Liver (tissue), 9 donors: ENCODE results near the gene STK4. TPM values are rescaled to one million over a fixed set of nuclear protein-coding genes. Genes with fewer than 3 reads are reported as not detected.

Experiments
- DNase-seq: peaks from one replicate; pipeline ENCODE4 v3.0.0-alpha.2; 2017; ENCODE audit warnings: low spot score
- H3K27ac ChIP-seq, 2 donors: one replicate each; pipeline ENCODE4 v1.7.0; 2013; ENCODE audit warnings: inconsistent platforms in 2 of 2, low read length in 2 of 2, control low read depth in 1 of 2, low read depth in 1 of 2, mild to moderate bottlenecking in 1 of 2
- H3K27me3 ChIP-seq, 4 donors: one replicate each; pipeline versions ENCODE4 v1.6.1 to v1.7.0; 2013; ENCODE audit warnings: low read length in 3 of 4, inconsistent platforms in 1 of 4, mild to moderate bottlenecking in 1 of 4, moderate library complexity in 1 of 4; ENCODE audit not compliant: control insufficient read depth in 4 of 4, insufficient read depth in 4 of 4
- H3K36me3 ChIP-seq, 4 donors: one replicate each; pipeline versions ENCODE4 v1.6.1 to v1.7.0; 2013; ENCODE audit warnings: low read length in 3 of 4, mild to moderate bottlenecking in 3 of 4, low read depth in 1 of 4, moderate library complexity in 1 of 4; ENCODE audit not compliant: control insufficient read depth in 4 of 4, insufficient read depth in 3 of 4
- H3K4me1 ChIP-seq, 4 donors: one replicate each; pipeline versions ENCODE4 v1.6.1 to v1.7.0; 2013; ENCODE audit warnings: low read length in 3 of 4, mild to moderate bottlenecking in 3 of 4, moderate library complexity in 1 of 4; ENCODE audit not compliant: control insufficient read depth in 4 of 4, insufficient read depth in 4 of 4
- H3K4me3 ChIP-seq, 3 donors: one replicate each; pipeline versions ENCODE4 v1.6.1 to v1.7.0; 2013; ENCODE audit warnings: low read length in 3 of 3, control low read depth in 1 of 3, low read depth in 1 of 3, mild to moderate bottlenecking in 1 of 3
- H3K9ac ChIP-seq, 2 donors: one replicate each; pipeline ENCODE4 v1.7.0; 2013; ENCODE audit warnings: low read length in 2 of 2, mild to moderate bottlenecking in 2 of 2, moderate library complexity in 2 of 2, control low read depth in 1 of 2, low read depth in 1 of 2
- H3K9me3 ChIP-seq, 4 donors: one replicate each; pipeline versions ENCODE4 v1.6.1 to v1.7.0; 2013; ENCODE audit warnings: low read length in 3 of 4; ENCODE audit not compliant: control insufficient read depth in 4 of 4
- EGR1 ChIP-seq, 2 donors: IDR thresholded peaks; 2 replicates each; pipeline ENCODE4 v1.6.1; 2016 to 2018; ENCODE audit warnings: antibody characterized with exemption in 2 of 2, low read depth in 2 of 2
- FOXA1 ChIP-seq: IDR thresholded peaks from 2 replicates; pipeline ENCODE4 v1.6.1; 2016; ENCODE audit warnings: antibody characterized with exemption
- FOXA2 ChIP-seq: IDR thresholded peaks from 2 replicates; pipeline ENCODE4 v1.6.1; 2016; ENCODE audit warnings: antibody characterized with exemption
- GABPA ChIP-seq, 2 donors: IDR thresholded peaks in 1 of 2; conservative IDR thresholded peaks in 1 of 2; 2 replicates each; pipeline ENCODE4 v1.6.1; 2016; ENCODE audit warnings: antibody characterized with exemption in 2 of 2, mild to moderate bottlenecking in 1 of 2, moderate library complexity in 1 of 2
- HNF4A ChIP-seq, 2 donors: conservative IDR thresholded peaks; 2 replicates each; pipeline ENCODE4 v1.6.1; 2016; ENCODE audit warnings: antibody characterized with exemption in 2 of 2, mild to moderate bottlenecking in 2 of 2
- HNF4G ChIP-seq: IDR thresholded peaks from 2 replicates; pipeline ENCODE4 v1.6.1; 2016; ENCODE audit warnings: antibody characterized with exemption
- JUND ChIP-seq, 2 donors: IDR thresholded peaks; 2 replicates each; pipeline ENCODE4 v1.6.1; 2016; ENCODE audit warnings: antibody characterized with exemption in 2 of 2
- NR2F2 ChIP-seq: IDR thresholded peaks from 2 replicates; pipeline ENCODE4 v1.6.1; 2016; ENCODE audit warnings: antibody characterized with exemption
- RAD21 ChIP-seq, 2 donors: IDR thresholded peaks; 2 replicates each; pipeline ENCODE4 v1.6.1; 2016; ENCODE audit warnings: antibody characterized with exemption in 2 of 2, mild to moderate bottlenecking in 2 of 2
- RXRA ChIP-seq, 2 donors: IDR thresholded peaks; 2 replicates each; pipeline ENCODE4 v1.6.1; 2017 to 2018; ENCODE audit warnings: antibody characterized with exemption in 2 of 2, mild to moderate bottlenecking in 1 of 2
- SP1 ChIP-seq: IDR thresholded peaks from 2 replicates; pipeline ENCODE4 v1.6.1; 2018; ENCODE audit warnings: antibody characterized with exemption, mild to moderate bottlenecking
- TAF1 ChIP-seq: conservative IDR thresholded peaks from 2 replicates; pipeline ENCODE4 v1.6.1; 2016; ENCODE audit warnings: antibody characterized with exemption, mild to moderate bottlenecking
- YY1 ChIP-seq: IDR thresholded peaks from 2 replicates; pipeline ENCODE4 v1.6.1; 2016; ENCODE audit warnings: antibody characterized with exemption, mild to moderate bottlenecking
- WGBS: extraction: QIAGEN DNeasy Blood & Tissue Kit; methylation state at CpG from one replicate; pipeline ENCODE4 v1.1.7; 2013; 5-methylcytosine and 5-hydroxymethylcytosine counted together
- polyA plus RNA-seq, 2 donors: library from polyadenylated mRNA; stranded (reverse) in 1 of 2; unstranded in 1 of 2; fragments of 200-250 nt in 1 of 2; fragments of >200 nt in 1 of 2; fragmentation: Nextera tagmentation in 1 of 2; extraction: Ambion mirVana in 1 of 2; gene quantifications; one replicate each; pipeline versions ENCODE4 v1.2.1 to v1.2.3, GENCODE V29; 2013 to 2015
- total RNA-seq, 2 donors: library from RNA; depleted of rRNA; stranded (reverse); fragments of >200 nt; gene quantifications; one replicate each; pipeline ENCODE4 v1.2.3, GENCODE V29; 2014
- TF ChIP-seq, protein P1 (sequence below): fragments of 150-350 bp; IDR thresholded peaks from 2 replicates; pipeline ENCODE4 v1.5.1; 2017; ENCODE audit warnings: improper control_type of control experiment, low read depth, low read length; ENCODE audit not compliant: missing input control
- TF ChIP-seq, protein P2 (sequence below): IDR thresholded peaks from 2 replicates; pipeline ENCODE4 v1.6.1; 2016; ENCODE audit warnings: antibody characterized with exemption
- TF ChIP-seq, protein P3 (sequence below): IDR thresholded peaks from 2 replicates; pipeline ENCODE4 v1.6.1; 2016; ENCODE audit warnings: antibody characterized with exemption
- TF ChIP-seq, protein P4 (sequence below): IDR thresholded peaks from 2 replicates; pipeline ENCODE4 v1.6.1; 2016; ENCODE audit warnings: antibody characterized with exemption, mild to moderate bottlenecking
- TF ChIP-seq, protein P5 (sequence below): IDR thresholded peaks from 2 replicates; pipeline ENCODE4 v1.6.1; 2016; ENCODE audit warnings: antibody characterized with exemption
- donor health status: healthy.
- donor health status: healthy.
- donor health status: healthy.
- donor health status: healthy.
- donor health status: healthy.

The STK4 gene
- total and polyA plus RNA-seq, 4 donors = 3.7 to 20.8 (median 13.9) TPM

DNA sequence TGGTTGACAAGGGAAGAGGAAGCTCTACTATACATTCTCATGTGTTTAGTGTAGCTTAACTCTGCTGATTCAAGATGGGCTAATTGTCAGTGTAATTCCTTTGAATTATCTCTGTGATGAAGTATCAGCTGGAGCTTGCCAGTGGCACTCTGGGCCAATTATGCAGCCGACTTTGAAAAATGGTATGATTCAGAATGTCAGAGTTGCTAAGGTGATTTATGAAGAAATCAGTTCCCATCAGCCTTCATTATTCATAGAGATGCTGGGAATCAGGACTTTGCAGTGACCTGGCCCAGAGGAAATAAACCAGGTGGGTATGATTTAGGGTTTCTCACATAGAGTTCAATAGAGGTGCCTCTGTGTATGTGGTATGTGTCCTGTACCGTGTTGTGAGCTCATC is 101.2 kb downstream of the STK4 start:
- Histone ChIP-seq H3K9ac (no peak overlapping the region), H3K27ac (no peak overlapping the region), H3K36me3 (no peaks in the 10 kb centered on the region), H3K9me3 (no peaks in the 10 kb centered on the region), H3K4me1 (no peaks in the 10 kb centered on the region), H3K4me3 (no peak overlapping the region), H3K27me3 (no peaks in the 10 kb centered on the region)
- TF ChIP-seq, protein P1, sequence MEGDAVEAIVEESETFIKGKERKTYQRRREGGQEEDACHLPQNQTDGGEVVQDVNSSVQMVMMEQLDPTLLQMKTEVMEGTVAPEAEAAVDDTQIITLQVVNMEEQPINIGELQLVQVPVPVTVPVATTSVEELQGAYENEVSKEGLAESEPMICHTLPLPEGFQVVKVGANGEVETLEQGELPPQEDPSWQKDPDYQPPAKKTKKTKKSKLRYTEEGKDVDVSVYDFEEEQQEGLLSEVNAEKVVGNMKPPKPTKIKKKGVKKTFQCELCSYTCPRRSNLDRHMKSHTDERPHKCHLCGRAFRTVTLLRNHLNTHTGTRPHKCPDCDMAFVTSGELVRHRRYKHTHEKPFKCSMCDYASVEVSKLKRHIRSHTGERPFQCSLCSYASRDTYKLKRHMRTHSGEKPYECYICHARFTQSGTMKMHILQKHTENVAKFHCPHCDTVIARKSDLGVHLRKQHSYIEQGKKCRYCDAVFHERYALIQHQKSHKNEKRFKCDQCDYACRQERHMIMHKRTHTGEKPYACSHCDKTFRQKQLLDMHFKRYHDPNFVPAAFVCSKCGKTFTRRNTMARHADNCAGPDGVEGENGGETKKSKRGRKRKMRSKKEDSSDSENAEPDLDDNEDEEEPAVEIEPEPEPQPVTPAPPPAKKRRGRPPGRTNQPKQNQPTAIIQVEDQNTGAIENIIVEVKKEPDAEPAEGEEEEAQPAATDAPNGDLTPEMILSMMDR = no peak
- TF ChIP-seq, protein P2, sequence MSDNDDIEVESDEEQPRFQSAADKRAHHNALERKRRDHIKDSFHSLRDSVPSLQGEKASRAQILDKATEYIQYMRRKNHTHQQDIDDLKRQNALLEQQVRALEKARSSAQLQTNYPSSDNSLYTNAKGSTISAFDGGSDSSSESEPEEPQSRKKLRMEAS = no peak
- TF ChIP-seq HNF4G (no peak), HNF4A (conservative IDR thresholded peaks at IDR 0.05) (no peak), GABPA (IDR thresholded peaks at IDR 0.05 in 1 of 2, conservative IDR thresholded peaks at IDR 0.05 in 1 of 2) (no peak), FOXA1 (no peak), RAD21 (IDR thresholded peaks at IDR 0.05) (no peak), NR2F2 (no peak)
- TF ChIP-seq, protein P3, sequence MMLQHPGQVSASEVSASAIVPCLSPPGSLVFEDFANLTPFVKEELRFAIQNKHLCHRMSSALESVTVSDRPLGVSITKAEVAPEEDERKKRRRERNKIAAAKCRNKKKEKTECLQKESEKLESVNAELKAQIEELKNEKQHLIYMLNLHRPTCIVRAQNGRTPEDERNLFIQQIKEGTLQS = no peak
- TF ChIP-seq, protein P4, sequence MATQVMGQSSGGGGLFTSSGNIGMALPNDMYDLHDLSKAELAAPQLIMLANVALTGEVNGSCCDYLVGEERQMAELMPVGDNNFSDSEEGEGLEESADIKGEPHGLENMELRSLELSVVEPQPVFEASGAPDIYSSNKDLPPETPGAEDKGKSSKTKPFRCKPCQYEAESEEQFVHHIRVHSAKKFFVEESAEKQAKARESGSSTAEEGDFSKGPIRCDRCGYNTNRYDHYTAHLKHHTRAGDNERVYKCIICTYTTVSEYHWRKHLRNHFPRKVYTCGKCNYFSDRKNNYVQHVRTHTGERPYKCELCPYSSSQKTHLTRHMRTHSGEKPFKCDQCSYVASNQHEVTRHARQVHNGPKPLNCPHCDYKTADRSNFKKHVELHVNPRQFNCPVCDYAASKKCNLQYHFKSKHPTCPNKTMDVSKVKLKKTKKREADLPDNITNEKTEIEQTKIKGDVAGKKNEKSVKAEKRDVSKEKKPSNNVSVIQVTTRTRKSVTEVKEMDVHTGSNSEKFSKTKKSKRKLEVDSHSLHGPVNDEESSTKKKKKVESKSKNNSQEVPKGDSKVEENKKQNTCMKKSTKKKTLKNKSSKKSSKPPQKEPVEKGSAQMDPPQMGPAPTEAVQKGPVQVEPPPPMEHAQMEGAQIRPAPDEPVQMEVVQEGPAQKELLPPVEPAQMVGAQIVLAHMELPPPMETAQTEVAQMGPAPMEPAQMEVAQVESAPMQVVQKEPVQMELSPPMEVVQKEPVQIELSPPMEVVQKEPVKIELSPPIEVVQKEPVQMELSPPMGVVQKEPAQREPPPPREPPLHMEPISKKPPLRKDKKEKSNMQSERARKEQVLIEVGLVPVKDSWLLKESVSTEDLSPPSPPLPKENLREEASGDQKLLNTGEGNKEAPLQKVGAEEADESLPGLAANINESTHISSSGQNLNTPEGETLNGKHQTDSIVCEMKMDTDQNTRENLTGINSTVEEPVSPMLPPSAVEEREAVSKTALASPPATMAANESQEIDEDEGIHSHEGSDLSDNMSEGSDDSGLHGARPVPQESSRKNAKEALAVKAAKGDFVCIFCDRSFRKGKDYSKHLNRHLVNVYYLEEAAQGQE = no peak
- no peak for DNase-seq
- WGBS = 92% methylated on average over 2 of the region's 2 CpGs

DNA sequence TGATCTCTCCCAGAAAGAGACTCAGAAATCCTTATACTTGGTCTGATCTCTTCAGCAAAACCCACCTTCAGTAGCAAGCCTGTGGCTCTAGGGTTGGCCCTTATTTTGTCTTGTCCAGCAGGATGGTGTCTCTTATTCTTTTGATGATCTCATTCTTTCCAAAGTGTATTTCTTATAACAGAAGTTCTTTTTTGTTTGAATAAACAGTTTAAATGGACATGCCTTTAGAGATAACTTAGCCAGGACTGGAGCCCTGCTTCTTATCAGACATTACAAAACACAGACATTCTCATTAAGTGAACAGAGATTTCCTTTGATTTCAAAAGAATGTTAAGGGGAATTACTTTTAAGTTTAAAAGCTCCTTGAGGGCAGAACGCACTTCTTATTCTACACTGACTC is 102.9 kb downstream of the STK4 start:
- Histone ChIP-seq H3K9me3 (no peaks in the 10 kb centered on the region), H3K36me3 (peaks cover 0 to 2% (median 0%) of the 10 kb centered on the region in 4 donors), H3K27me3 (no peaks in the 10 kb centered on the region), H3K9ac (no peak overlapping the region), H3K27ac (no peak overlapping the region), H3K4me3 (no peak overlapping the region), H3K4me1 (no peaks in the 10 kb centered on the region)
- DNase-seq = no peak
- 91% methylated on average over 1 of the region's 1 CpG for WGBS
- TF ChIP-seq YY1 (no peak), RXRA (IDR thresholded peaks at IDR 0.05) (no peak), SP1 (no peak), TAF1 (no peak), RAD21 (IDR thresholded peaks at IDR 0.05) (no peak), GABPA (IDR thresholded peaks at IDR 0.05 in 1 of 2, conservative IDR thresholded peaks at IDR 0.05 in 1 of 2) (no peak), EGR1 (IDR thresholded peaks at IDR 0.05; ENCODE audit: low read depth in 2 of 2) (no peak), FOXA2 (no peak), JUND (IDR thresholded peaks at IDR 0.05) (no peak), HNF4G (no peak)
- TF ChIP-seq, protein P2 = no peak
- TF ChIP-seq, protein P3 = no peak
- TF ChIP-seq, protein P1 = no peak
- TF ChIP-seq, protein P5, sequence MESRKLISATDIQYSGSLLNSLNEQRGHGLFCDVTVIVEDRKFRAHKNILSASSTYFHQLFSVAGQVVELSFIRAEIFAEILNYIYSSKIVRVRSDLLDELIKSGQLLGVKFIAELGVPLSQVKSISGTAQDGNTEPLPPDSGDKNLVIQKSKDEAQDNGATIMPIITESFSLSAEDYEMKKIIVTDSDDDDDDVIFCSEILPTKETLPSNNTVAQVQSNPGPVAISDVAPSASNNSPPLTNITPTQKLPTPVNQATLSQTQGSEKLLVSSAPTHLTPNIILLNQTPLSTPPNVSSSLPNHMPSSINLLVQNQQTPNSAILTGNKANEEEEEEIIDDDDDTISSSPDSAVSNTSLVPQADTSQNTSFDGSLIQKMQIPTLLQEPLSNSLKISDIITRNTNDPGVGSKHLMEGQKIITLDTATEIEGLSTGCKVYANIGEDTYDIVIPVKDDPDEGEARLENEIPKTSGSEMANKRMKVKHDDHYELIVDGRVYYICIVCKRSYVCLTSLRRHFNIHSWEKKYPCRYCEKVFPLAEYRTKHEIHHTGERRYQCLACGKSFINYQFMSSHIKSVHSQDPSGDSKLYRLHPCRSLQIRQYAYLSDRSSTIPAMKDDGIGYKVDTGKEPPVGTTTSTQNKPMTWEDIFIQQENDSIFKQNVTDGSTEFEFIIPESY = no peak
- TF ChIP-seq, protein P4 = no peak
